Omental fat pad (tissue), 4 donors: ENCODE data around the gene RAB11FIP3. TPM values are rescaled to one million over a fixed set of nuclear protein-coding genes. Genes with fewer than 3 reads are reported as not detected.

ENCODE experiments used
- ATAC-seq: fragments of 150-250 bp; one replicate; pipeline ENCODE4 v1.9.1; 2016; ENCODE audit warnings: mild to moderate bottlenecking, moderate library complexity; ENCODE audit not compliant: low FRiP score
- DNase-seq: peaks from one replicate; pipeline ENCODE4 v3.0.0-alpha.2; 2019; ENCODE audit warnings: low spot score
- CTCF ChIP-seq, 3 donors: fragments of 450-650 bp; IDR thresholded peaks; one replicate each; pipeline ENCODE4 v1.5.1; 2016 to 2017; ENCODE audit warnings: antibody characterized with exemption in 3 of 3, mild to moderate bottlenecking in 3 of 3, moderate library complexity in 2 of 3
- total RNA-seq, 4 donors: library from RNA; depleted of rRNA; stranded (reverse); fragments of >200 nt; gene quantifications; one replicate each; pipeline ENCODE4 v1.1.0, GENCODE V29; 2016

RAB11FIP3 gene
- total RNA-seq, 4 donors from 2014 or later: 24.9 to 52.2 (median 48.7) TPM

- no peak for ATAC-seq
- no peak for TF ChIP-seq CTCF (IDR thresholded peaks at IDR 0.05)
- DNase-seq: no peak
Observed at GRCh38 chr16:510066-510825, 84.8 kb downstream of the RAB11FIP3 start.

GRCh38 chr16:512802-513201, 87.4 kb downstream of the RAB11FIP3 start:
- ATAC-seq (no peak), DNase-seq (no peak)
- no peak for TF ChIP-seq CTCF (IDR thresholded peaks at IDR 0.05)

DNA sequence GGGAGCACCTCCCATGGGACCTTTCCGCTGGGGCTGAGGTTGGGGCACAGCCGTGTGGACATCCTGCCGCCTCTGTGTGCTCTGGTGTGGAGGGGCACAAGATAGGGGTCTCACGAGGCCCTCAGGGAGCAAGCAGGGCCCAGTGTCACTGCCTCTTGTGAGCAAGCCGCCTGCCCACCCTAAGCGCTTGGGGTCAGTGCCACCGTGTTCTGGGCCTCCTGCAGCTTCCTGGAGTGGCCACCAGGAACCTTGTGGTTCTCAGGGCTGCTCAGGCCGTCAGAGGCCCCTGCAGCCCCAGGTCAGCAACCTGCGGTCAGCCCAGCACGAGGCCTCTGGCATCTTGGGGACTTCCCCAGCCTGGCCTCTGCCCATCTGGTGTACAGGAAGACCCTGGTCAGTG, 88.5 kb downstream of the RAB11FIP3 start:
- ATAC-seq: no peak
- DNase-seq: no peak
- TF ChIP-seq CTCF (IDR thresholded peaks at IDR 0.05): no peak

GRCh38 chr16:515175-515938, 89.9 kb downstream of the RAB11FIP3 start:
- no peak for ATAC-seq
- no peak for TF ChIP-seq CTCF (IDR thresholded peaks at IDR 0.05)
- no peak for DNase-seq

DNA sequence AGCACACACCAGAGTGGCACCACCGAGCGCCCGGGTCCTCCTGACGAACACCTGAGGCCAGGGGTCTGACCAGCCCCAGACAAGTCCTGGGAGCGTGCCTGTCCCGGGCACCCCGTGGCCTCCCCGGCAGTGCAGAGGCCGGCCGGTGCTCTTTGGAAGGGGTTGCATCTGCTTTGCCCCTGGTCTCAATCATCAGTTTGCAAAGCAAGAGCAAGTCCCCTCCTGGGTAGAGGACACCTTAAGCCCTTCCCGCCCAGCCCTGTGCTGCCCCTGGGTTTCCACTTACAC, 90.4 kb downstream of the RAB11FIP3 start:
- TF ChIP-seq CTCF (IDR thresholded peaks at IDR 0.05): no peak
- DNase-seq (no peak), ATAC-seq (no peak)

GRCh38 chr16:516301-516700, 90.9 kb downstream of the RAB11FIP3 start:
- TF ChIP-seq CTCF (IDR thresholded peaks at IDR 0.05): no peak
- ATAC-seq (no peak), DNase-seq (no peak)

- no peak for TF ChIP-seq CTCF (IDR thresholded peaks at IDR 0.05)
- no peak for ATAC-seq
- DNase-seq: no peak
Observed at GRCh38 chr16:518858-519257, 93.4 kb downstream of the RAB11FIP3 start.
